Retinal pigment epithelial cell (primary cell): ENCODE measurements around the gene DIPK1C.

Source experiments
- DNase-seq: peaks from one replicate; pipeline ENCODE4 v3.0.0-alpha.2; 2010; ENCODE audit warnings: low read depth
- H3K4me3 ChIP-seq: 2 replicates; pipeline ENCODE4 v1.5.1; 2011; ENCODE audit warnings: mild to moderate bottlenecking, low read length, control low read depth, moderate library complexity
- TF ChIP-seq, protein P1 (sequence below): conservative IDR thresholded peaks from 2 replicates; pipeline ENCODE4 v1.5.1; 2011; ENCODE audit warnings: low read depth, low read length, control low read depth, inconsistent platforms

The DIPK1C gene

DNA sequence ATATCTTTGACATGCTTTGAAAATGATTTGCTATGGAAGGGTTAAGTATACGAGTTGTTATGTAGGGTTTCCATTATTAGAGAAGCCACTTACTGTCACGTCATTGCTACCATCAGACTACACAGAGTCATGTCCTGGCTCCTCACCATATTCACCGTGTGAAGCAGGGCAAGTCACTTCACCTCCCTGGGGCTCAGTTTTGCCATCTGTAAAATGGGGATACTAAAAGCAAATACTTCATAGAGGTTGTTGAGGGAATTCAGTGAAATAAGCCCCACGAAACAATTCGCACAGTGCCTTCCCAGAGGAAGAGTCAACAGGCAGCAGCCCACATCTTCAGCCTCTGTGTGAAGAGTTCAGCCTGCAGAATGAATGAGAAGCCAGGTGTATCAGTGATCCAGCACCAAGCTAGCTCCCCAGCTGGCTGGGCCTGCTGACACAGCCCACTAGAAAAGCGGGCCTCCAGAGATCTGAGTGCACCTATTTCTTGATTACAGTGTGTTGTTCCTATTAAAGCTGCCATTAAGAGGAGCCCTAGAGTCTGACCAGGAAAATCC, 3.4 kb downstream of the DIPK1C start:
- TF ChIP-seq, protein P1, sequence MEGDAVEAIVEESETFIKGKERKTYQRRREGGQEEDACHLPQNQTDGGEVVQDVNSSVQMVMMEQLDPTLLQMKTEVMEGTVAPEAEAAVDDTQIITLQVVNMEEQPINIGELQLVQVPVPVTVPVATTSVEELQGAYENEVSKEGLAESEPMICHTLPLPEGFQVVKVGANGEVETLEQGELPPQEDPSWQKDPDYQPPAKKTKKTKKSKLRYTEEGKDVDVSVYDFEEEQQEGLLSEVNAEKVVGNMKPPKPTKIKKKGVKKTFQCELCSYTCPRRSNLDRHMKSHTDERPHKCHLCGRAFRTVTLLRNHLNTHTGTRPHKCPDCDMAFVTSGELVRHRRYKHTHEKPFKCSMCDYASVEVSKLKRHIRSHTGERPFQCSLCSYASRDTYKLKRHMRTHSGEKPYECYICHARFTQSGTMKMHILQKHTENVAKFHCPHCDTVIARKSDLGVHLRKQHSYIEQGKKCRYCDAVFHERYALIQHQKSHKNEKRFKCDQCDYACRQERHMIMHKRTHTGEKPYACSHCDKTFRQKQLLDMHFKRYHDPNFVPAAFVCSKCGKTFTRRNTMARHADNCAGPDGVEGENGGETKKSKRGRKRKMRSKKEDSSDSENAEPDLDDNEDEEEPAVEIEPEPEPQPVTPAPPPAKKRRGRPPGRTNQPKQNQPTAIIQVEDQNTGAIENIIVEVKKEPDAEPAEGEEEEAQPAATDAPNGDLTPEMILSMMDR: no peak
- H3K4me3 ChIP-seq: no peak overlapping the region
- DNase-seq: no peak

DNA sequence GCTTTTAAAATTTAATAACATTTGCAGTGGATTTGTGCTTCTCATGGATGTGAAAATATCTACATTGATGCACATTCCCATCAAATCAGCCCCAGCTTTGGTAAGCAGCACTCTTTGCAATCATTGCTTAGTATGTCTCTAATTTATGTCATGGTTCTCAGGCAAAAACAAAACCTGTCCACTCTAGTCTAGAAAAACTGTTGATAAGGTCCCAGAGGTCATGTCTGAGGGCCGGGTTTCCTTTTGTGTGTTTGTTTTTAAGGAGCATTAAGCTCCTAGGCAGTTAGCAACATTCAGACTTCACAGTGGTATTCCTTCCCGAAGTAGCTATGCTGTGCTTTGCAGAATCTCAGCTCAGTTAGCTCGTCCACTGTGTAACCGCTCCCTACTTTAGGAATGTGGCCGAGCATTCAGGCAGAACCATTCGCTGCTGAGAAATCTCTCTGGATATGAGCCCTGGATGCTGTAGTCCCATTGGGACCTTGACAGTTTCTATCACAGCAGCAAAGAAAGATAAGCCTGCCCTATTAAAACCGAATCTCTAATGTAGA, 4.0 kb downstream of the DIPK1C start:
- peak; percentile 15 for DNase-seq
- no peak overlapping the region for H3K4me3 ChIP-seq
- TF ChIP-seq, protein P1: no peak

DNA sequence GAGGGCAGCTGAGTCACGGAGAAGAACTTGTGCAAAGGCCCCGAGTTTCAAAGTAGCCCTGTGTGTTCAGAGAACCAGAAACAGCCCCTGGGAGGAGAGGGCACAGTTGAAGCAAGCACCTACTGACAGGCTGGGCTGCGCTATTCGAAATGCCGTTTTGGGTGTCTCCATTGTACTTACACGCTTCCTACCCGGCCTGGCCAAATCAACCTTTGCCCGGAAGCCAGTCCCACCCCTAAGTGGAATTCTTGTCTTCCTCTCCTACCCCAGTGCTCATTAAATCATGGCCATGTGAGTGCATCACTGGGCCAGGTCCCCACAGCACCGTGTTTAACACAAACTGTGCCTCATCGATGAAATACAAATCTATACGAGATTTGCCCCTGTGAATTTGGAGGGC, 6.0 kb downstream of the DIPK1C start:
- TF ChIP-seq, protein P1: no peak
- H3K4me3 ChIP-seq: no peak overlapping the region
- DNase-seq: no peak

DNA sequence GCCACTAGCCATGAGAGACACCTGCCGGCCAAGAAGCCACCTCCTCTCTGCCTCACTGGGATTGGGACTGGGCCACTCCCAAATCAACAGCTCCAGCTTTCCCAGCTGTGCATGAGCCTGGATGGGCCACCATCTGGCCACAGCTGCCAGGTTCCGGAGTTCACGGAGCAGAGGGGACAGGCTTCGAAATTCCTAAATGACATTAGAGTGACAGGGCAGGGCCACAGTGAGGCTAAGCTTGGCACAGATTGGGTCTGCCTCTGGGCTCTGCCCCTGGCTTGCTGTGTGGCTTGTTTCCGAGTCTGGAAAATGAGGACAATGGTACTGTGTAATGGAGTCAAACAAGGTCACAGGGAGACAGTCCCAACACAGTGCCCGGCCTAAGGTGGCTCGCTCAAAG, 6.5 kb downstream of the DIPK1C start:
- TF ChIP-seq, protein P1: no peak
- H3K4me3 ChIP-seq: no peak overlapping the region
- DNase-seq: no peak

DNA sequence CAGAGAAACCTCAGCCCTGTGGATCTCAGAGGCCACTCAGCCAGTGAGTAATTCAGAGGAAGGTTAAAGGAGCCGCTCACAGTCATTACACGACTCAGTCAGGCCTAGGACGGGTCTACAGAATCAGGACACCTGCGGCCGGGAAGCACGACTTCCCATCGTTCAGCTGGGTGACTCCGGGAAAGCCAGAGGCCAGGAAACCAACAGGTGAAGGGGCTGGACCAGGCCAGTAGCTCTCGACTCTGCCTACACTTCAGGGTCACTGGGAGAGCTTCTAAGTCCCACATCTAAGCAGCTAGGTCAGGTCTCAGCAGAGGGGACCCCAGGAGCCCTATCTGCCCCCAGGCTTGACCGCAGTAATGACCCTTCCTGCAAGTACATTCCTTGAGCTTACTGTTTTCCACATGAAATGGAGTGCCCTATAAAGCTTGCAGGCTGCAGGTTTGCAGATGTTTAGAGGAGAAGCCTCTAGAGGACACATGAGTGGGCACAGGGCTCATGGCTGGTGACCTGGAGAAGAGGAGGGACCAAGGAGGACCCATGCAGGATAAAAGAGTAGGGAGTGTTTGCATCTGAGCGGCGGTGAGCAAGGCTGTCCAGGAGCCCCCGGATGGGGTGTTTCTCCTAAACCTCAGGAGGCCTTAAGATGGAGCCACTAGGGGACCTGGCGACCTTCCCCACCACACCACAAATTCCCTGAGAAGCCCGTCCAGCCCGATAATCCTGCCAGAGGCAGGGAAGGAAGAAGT, 9.5 kb downstream of the DIPK1C start:
- TF ChIP-seq, protein P1: no peak
- H3K4me3 ChIP-seq: no peak overlapping the region
- DNase-seq: no peak

DNA sequence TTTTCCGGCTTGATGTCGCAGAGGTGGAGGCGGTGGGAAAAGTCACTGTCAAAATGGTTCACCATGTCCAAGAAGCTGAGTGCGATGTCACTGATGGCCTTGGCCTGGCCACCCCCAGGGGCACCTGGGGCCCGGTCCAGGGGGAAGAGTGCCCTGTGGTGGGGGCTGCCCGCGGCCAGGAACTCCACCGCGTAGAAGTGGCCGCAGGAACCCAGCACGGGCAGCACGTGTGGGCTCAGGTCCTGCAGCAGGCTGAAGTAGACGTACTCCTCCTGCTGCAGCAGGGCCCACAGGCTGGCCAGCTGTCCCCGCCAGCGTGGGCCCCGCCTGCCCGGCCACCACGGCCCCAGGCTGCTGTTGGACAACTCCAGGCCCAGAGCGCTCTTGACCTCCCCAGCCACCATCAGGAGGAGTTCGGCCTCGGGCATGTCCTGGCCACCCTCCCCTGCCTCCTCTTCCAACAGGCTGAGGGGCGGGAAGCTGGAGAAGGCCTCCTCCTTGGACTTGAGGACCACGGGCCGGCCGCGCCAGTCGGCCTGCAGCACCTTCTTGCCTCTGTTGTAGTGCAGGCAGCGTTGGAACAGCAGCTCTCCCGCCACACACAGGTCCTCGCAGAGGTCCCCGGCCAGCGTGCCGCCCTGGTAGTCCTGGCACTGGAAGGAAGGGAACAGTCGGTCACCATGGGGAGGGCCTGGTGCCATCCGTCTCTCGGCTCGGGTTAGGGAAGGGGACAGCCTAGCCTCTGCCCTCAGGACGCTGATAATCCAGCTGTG, 10.3 kb downstream of the DIPK1C start:
- TF ChIP-seq, protein P1: no peak
- DNase-seq: no peak
- H3K4me3 ChIP-seq: no peak overlapping the region
